Neural crest cell (in vitro differentiated cells): ENCODE data around the gene MBTPS1. TPM values are rescaled to one million over a fixed set of nuclear protein-coding genes. Genes with fewer than 3 reads are reported as not detected.

Source experiments
- DNase-seq: peaks from one replicate; pipeline ENCODE4 v3.0.0; 2021; ENCODE audit warnings: low read depth, mixed read lengths, low spot score
- H3K27ac Mint-ChIP-seq: one replicate; pipeline ENCODE4 v1.8.0; 2021; ENCODE audit warnings: mild to moderate bottlenecking, mixed read lengths; ENCODE audit not compliant: unreplicated experiment
- H3K27me3 Mint-ChIP-seq: 2 replicates; pipeline ENCODE4 v1.8.0; 2021; ENCODE audit warnings: low read depth, mild to moderate bottlenecking, mixed read lengths
- H3K36me3 Mint-ChIP-seq: 2 replicates; pipeline ENCODE4 v1.8.0; 2021; ENCODE audit warnings: low read depth, mild to moderate bottlenecking, mixed read lengths
- H3K4me1 Mint-ChIP-seq: 2 replicates; pipeline ENCODE4 v1.8.0; 2021; ENCODE audit warnings: mixed read lengths
- H3K4me3 Mint-ChIP-seq: one replicate; pipeline ENCODE4 v1.8.0; 2021; ENCODE audit warnings: mild to moderate bottlenecking, mixed read lengths
- H3K9me3 Mint-ChIP-seq: 2 replicates; pipeline ENCODE4 v1.8.0; 2021; ENCODE audit warnings: mixed read lengths
- CTCF ChIP-seq: fragments of 200-600 bp; sonication (generic); conservative IDR thresholded peaks from 2 replicates; pipeline ENCODE4 v1.5.0; 2021; ENCODE audit warnings: antibody characterized with exemption, mild to moderate bottlenecking
- total RNA-seq: library from RNA; stranded (reverse); gene quantifications from 2 replicates; pipeline ENCODE4 v1.2.1, GENCODE V29; 2021

The MBTPS1 gene
- total RNA-seq, 1 donor from 2014 or later, result 59.0 TPM

- no peaks in the 10 kb centered on the region for H3K27me3 Mint-ChIP-seq
- H3K4me3 Mint-ChIP-seq, result no peak overlapping the region
- H3K9me3 Mint-ChIP-seq, result no peaks in the 10 kb centered on the region
- no peaks in the 10 kb centered on the region for H3K36me3 Mint-ChIP-seq
- TF ChIP-seq CTCF, result no peak
- no peaks in the 10 kb centered on the region for H3K4me1 Mint-ChIP-seq
- no peak overlapping the region for H3K27ac Mint-ChIP-seq
- no peak for DNase-seq
Measured at GRCh38 chr16:84007965-84008364, 108.8 kb downstream of the MBTPS1 start.

- H3K4me1 Mint-ChIP-seq, result no peaks in the 10 kb centered on the region
- no peak for DNase-seq
- no peak overlapping the region for H3K4me3 Mint-ChIP-seq
- H3K36me3 Mint-ChIP-seq, result no peaks in the 10 kb centered on the region
- H3K9me3 Mint-ChIP-seq, result no peaks in the 10 kb centered on the region
- no peak overlapping the region for H3K27ac Mint-ChIP-seq
- H3K27me3 Mint-ChIP-seq, result no peaks in the 10 kb centered on the region
- TF ChIP-seq CTCF, result no peak
Measured at GRCh38 chr16:84007520-84007919, 109.2 kb downstream of the MBTPS1 start.

GRCh38 chr16:84005391-84005790 lies 111.4 kb downstream of the MBTPS1 start:
- H3K4me1 Mint-ChIP-seq, result no peaks in the 10 kb centered on the region
- no peak for DNase-seq
- TF ChIP-seq CTCF, result no peak
- H3K36me3 Mint-ChIP-seq, result no peaks in the 10 kb centered on the region
- H3K9me3 Mint-ChIP-seq, result no peaks in the 10 kb centered on the region
- no peak overlapping the region for H3K27ac Mint-ChIP-seq
- H3K4me3 Mint-ChIP-seq, result no peak overlapping the region
- no peaks in the 10 kb centered on the region for H3K27me3 Mint-ChIP-seq

- H3K27ac Mint-ChIP-seq, result no peak overlapping the region
Measured at GRCh38 chr16:84004442-84004841, 112.3 kb downstream of the MBTPS1 start.

More at GRCh38 chr16:84004442-84004841, 112.3 kb downstream of the MBTPS1 start:
- H3K4me3 Mint-ChIP-seq, result no peak overlapping the region
- no peaks in the 10 kb centered on the region for H3K27me3 Mint-ChIP-seq
- H3K9me3 Mint-ChIP-seq, result no peaks in the 10 kb centered on the region
- no peaks in the 10 kb centered on the region for H3K4me1 Mint-ChIP-seq
- no peak for DNase-seq
- H3K36me3 Mint-ChIP-seq, result no peaks in the 10 kb centered on the region
- TF ChIP-seq CTCF, result no peak

Other genes starting within 250 kb of the MBTPS1 start
- 5.2 and 5.5 TPM in 2 replicates for gene MLYCD, start 217.8 kb downstream of the MBTPS1 start, total RNA-seq
- gene OSGIN1, start 163.7 kb downstream of the MBTPS1 start, total RNA-seq, result 2.4 and 3.0 TPM in 2 replicates
- gene NECAB2, start 148.7 kb downstream of the MBTPS1 start, total RNA-seq, result 16.2 and 19.6 TPM in 2 replicates
- gene SLC38A8, start 74.1 kb downstream of the MBTPS1 start, total RNA-seq, result not detected in 2 replicates
- gene HSDL1, start 28.2 kb upstream of the MBTPS1 start, total RNA-seq, result 68.2 TPM in 2 replicates
- 0.20 and 0.35 TPM in 2 replicates for gene DNAAF1, start 28.4 kb upstream of the MBTPS1 start, total RNA-seq
- gene TAF1C, start 70.1 kb upstream of the MBTPS1 start, total RNA-seq, result 76.0 and 86.4 TPM in 2 replicates
- not detected in 2 replicates for gene ADAD2, start 74.2 kb upstream of the MBTPS1 start, total RNA-seq
- gene KCNG4, start 123.1 kb upstream of the MBTPS1 start, total RNA-seq, result not detected in 2 replicates
- gene WFDC1, start 177.9 kb upstream of the MBTPS1 start, total RNA-seq, result 0.14 and 0.30 TPM in 2 replicates